Suprapubic skin (tissue), 4 donors: Measurements from ENCODE around the gene ZFAND6. TPM values are rescaled to one million over a fixed set of nuclear protein-coding genes. Genes with fewer than 3 reads are reported as not detected.

Experiments
- DNase-seq, 2 donors: peaks; one replicate each; pipeline ENCODE4 v3.0.0-alpha.2; 2019; ENCODE audit warnings: low spot score in 2 of 2
- H3K27ac ChIP-seq: fragments of 200-600 bp; sonication (generic); one replicate; pipeline ENCODE4 v1.5.1; 2019
- H3K27me3 ChIP-seq: fragments of 200-600 bp; sonication (generic); one replicate; pipeline ENCODE4 v1.5.1; 2019
- H3K36me3 ChIP-seq: fragments of 200-600 bp; sonication (generic); one replicate; pipeline ENCODE4 v1.5.1; 2019
- H3K4me1 ChIP-seq: fragments of 200-600 bp; sonication (generic); one replicate; pipeline ENCODE4 v1.5.1; 2019
- H3K4me3 ChIP-seq: fragments of 200-600 bp; sonication (generic); one replicate; pipeline ENCODE4 v1.5.1; 2019; ENCODE audit warnings: mild to moderate bottlenecking
- H3K9me3 ChIP-seq: fragments of 200-600 bp; sonication (generic); one replicate; pipeline ENCODE4 v1.5.1; 2019
- EP300 ChIP-seq: sonication (generic); formaldehyde crosslinking; IDR thresholded peaks from one replicate; pipeline ENCODE4 v1.6.1; 2017; ENCODE audit warnings: antibody characterized with exemption
- POLR2A ChIP-seq, 2 donors: fragments of 450-650 bp; IDR thresholded peaks; one replicate each; pipeline ENCODE4 v1.6.1; 2017; ENCODE audit warnings: antibody characterized with exemption in 2 of 2, mild to moderate bottlenecking in 2 of 2, moderate library complexity in 2 of 2
- POLR2AphosphoS5 ChIP-seq, 3 donors: sonication (generic); formaldehyde crosslinking; IDR thresholded peaks; one replicate each; pipeline ENCODE4 v1.6.1; 2017; ENCODE audit warnings: antibody characterized with exemption in 3 of 3
- WGBS: methylation state at CpG from one replicate; pipeline ENCODE4 v1.1.5; 2018; 5-methylcytosine and 5-hydroxymethylcytosine counted together
- total RNA-seq, 4 donors: library from RNA; depleted of rRNA; stranded (reverse); fragments of >200 nt; gene quantifications; one replicate each; pipeline ENCODE4 v1.1.0, GENCODE V29; 2016
- TF ChIP-seq, protein P1 (sequence below), 2 donors: fragments of 200-600 bp in 1 of 2; fragments of 450-650 bp in 1 of 2; sonication (generic) in 1 of 2; IDR thresholded peaks; one replicate each; pipeline ENCODE4 v1.5.1; 2016 to 2019; ENCODE audit warnings: antibody characterized with exemption in 2 of 2, mild to moderate bottlenecking in 1 of 2, moderate library complexity in 1 of 2

The ZFAND6 gene
- total RNA-seq, 4 donors from 2014 or later, result 47.9 to 107 (median 80.9) TPM

- WGBS, result 97% methylated on average over 10 of the region's 10 CpGs
- no peak for DNase-seq
- Histone ChIP-seq H3K9me3 (no peaks in the 10 kb centered on the region), H3K27me3 (no peaks in the 10 kb centered on the region), H3K4me1 (no peaks in the 10 kb centered on the region), H3K36me3 (peaks cover 56% of the 10 kb centered on the region), H3K4me3 (no peak overlapping the region), H3K27ac (no peak overlapping the region)
- TF ChIP-seq, protein P1, sequence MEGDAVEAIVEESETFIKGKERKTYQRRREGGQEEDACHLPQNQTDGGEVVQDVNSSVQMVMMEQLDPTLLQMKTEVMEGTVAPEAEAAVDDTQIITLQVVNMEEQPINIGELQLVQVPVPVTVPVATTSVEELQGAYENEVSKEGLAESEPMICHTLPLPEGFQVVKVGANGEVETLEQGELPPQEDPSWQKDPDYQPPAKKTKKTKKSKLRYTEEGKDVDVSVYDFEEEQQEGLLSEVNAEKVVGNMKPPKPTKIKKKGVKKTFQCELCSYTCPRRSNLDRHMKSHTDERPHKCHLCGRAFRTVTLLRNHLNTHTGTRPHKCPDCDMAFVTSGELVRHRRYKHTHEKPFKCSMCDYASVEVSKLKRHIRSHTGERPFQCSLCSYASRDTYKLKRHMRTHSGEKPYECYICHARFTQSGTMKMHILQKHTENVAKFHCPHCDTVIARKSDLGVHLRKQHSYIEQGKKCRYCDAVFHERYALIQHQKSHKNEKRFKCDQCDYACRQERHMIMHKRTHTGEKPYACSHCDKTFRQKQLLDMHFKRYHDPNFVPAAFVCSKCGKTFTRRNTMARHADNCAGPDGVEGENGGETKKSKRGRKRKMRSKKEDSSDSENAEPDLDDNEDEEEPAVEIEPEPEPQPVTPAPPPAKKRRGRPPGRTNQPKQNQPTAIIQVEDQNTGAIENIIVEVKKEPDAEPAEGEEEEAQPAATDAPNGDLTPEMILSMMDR (IDR thresholded peaks at IDR 0.05), result no peak
- no peak for TF ChIP-seq POLR2A (IDR thresholded peaks at IDR 0.05)
- no peak for TF ChIP-seq EP300
- no peak for TF ChIP-seq POLR2AphosphoS5 (IDR thresholded peaks at IDR 0.05)
Observed at GRCh38 chr15:80180986-80181385, 121.5 kb downstream of the ZFAND6 start.

- H3K36me3 ChIP-seq, result peaks cover 66% of the 10 kb centered on the region
- WGBS, result 60% methylated on average over 5 of the region's 5 CpGs
- no peaks in the 10 kb centered on the region for H3K4me1 ChIP-seq
- no peak overlapping the region for H3K27ac ChIP-seq
- H3K4me3 ChIP-seq, result no peak overlapping the region
- TF ChIP-seq EP300 (no peak), POLR2AphosphoS5 (IDR thresholded peaks at IDR 0.05) (no peak), POLR2A (IDR thresholded peaks at IDR 0.05) (no peak)
- TF ChIP-seq, protein P1 (IDR thresholded peaks at IDR 0.05), result no peak
- no peaks in the 10 kb centered on the region for H3K9me3 ChIP-seq
- DNase-seq, result no peak
- no peaks in the 10 kb centered on the region for H3K27me3 ChIP-seq
Observed at GRCh38 chr15:80182611-80183261, 123.3 kb downstream of the ZFAND6 start.

DNA sequence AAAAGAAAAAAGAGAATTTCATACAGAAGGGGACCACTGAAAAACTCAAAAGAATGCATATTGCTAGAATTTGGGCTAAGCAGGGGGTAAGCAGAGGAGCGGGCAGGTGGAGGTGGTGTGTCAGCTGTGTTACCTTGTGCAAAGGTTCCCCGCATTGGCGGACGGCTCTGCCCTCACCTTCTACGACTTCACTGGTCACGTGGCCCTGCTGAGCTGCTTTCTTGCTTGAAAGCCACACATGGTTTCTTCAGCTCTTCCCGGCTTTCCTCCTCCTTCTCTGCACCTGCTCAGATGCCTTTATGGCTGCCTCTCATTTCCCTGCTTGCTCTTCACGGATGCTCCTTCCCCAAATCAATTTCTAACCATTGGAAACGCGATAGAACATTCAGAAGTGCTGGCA lies 123.8 kb downstream of the ZFAND6 start:
- Histone ChIP-seq H3K9me3 (no peaks in the 10 kb centered on the region), H3K4me3 (no peak overlapping the region), H3K4me1 (no peaks in the 10 kb centered on the region), H3K27me3 (no peaks in the 10 kb centered on the region), H3K36me3 (peaks cover 62% of the 10 kb centered on the region), H3K27ac (no peak overlapping the region)
- TF ChIP-seq, protein P1 (IDR thresholded peaks at IDR 0.05), result no peak
- TF ChIP-seq POLR2A (IDR thresholded peaks at IDR 0.05) (no peak), EP300 (no peak)
- no peak for DNase-seq
- 79% methylated on average over 10 of the region's 10 CpGs for WGBS

GRCh38 chr15:80183886-80184285 lies 124.4 kb downstream of the ZFAND6 start:
- Histone ChIP-seq H3K9me3 (no peaks in the 10 kb centered on the region), H3K4me3 (no peak overlapping the region), H3K36me3 (peaks cover 62% of the 10 kb centered on the region), H3K4me1 (no peaks in the 10 kb centered on the region), H3K27me3 (no peaks in the 10 kb centered on the region), H3K27ac (no peak overlapping the region)
- no peak for TF ChIP-seq EP300
- TF ChIP-seq, protein P1 (IDR thresholded peaks at IDR 0.05), result no peak
- no peak for TF ChIP-seq POLR2A (IDR thresholded peaks at IDR 0.05)
- TF ChIP-seq POLR2AphosphoS5 (IDR thresholded peaks at IDR 0.05), result no peak
- DNase-seq, result no peak
- 86% methylated on average over 6 of the region's 6 CpGs for WGBS

DNA sequence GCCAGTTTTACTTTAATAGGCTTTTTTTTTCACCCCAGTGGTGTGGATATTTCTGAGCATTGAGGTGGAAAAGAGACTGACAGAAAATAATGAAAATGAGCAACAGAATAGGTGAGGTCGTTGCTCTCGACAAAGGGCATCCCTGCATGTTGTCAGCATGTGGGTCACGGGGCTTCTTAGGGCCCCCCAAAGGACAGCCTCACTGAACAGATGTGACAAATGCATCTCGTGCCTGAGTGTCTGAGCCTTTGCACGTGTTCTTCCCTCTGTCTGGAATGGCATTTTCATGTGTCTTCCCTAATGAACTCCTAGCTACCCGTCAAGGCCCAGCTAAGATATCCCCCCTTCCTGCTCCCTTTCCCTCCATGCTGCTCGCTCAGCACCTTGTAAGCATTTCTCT lies 125.1 kb downstream of the ZFAND6 start:
- DNase-seq, result no peak
- Histone ChIP-seq H3K36me3 (peaks cover 62% of the 10 kb centered on the region), H3K9me3 (no peaks in the 10 kb centered on the region), H3K27ac (no peak overlapping the region), H3K4me1 (no peaks in the 10 kb centered on the region), H3K27me3 (no peaks in the 10 kb centered on the region), H3K4me3 (no peak overlapping the region)
- WGBS, result 91% methylated on average over 7 of the region's 7 CpGs
- TF ChIP-seq POLR2A (IDR thresholded peaks at IDR 0.05) (no peak), EP300 (no peak), POLR2AphosphoS5 (IDR thresholded peaks at IDR 0.05) (no peak)
- TF ChIP-seq, protein P1 (IDR thresholded peaks at IDR 0.05), result no peak
